Frontal cortex (tissue), 4 donors: ENCODE results near the gene FBXL2. TPM values are rescaled to one million over a fixed set of nuclear protein-coding genes. Genes with fewer than 3 reads are reported as not detected.
"Not testable (repeated sequence)": the region's sequence is repeated elsewhere in the genome, so short reads cannot be mapped to it uniquely, and the experiment has no call there.

Experiments used
- DNase-seq, 2 donors: peaks; one replicate each; pipeline ENCODE4 v3.0.0; 2012; ENCODE audit warnings: low spot score in 2 of 2
- FAIRE-seq: peaks from 2 replicates; lab custom pipeline; 2012; peaks lifted over from hg19 to GRCh38; lab: Jason Lieb, UNC
- total RNA-seq: library from RNA; depleted of rRNA; stranded (reverse); fragments of >200 nt; gene quantifications from one replicate; pipeline ENCODE4 v1.2.3, GENCODE V29; 2014
- donor health status: control.
- donor health status: control.
- donor health status: control.

The FBXL2 gene
- total RNA-seq, 1 donor from 2014 or later: 53.8 TPM

- no peak for DNase-seq
- FAIRE-seq: no peak
These were observed 36.1 kb downstream of the FBXL2 start for GRCh38 chr3:33313331-33313730.

GRCh38 chr3:33314993-33315392, 37.8 kb downstream of the FBXL2 start:
- FAIRE-seq (no peak), DNase-seq (no peak)

GRCh38 chr3:33315826-33316225, 38.6 kb downstream of the FBXL2 start:
- no peak for DNase-seq
- no peak for FAIRE-seq

GRCh38 chr3:33317963-33318709, 40.9 kb downstream of the FBXL2 start:
- FAIRE-seq (no peak), DNase-seq (no peak)

GRCh38 chr3:33318710-33319380, 41.6 kb downstream of the FBXL2 start:
- FAIRE-seq (peak; percentile 82), DNase-seq (no peak)

- DNase-seq (no peak), FAIRE-seq (no peak)
These were observed 45.2 kb downstream of the FBXL2 start for GRCh38 chr3:33322412-33322811.

GRCh38 chr3:33331414-33331813, 54.2 kb downstream of the FBXL2 start:
- no peak for DNase-seq
- FAIRE-seq: no peak

GRCh38 chr3:33334364-33334763, 57.1 kb downstream of the FBXL2 start:
- DNase-seq: no peak
- FAIRE-seq: no peak

- not testable (repeated sequence) for FAIRE-seq, DNase-seq
These were observed 61.8 kb downstream of the FBXL2 start for GRCh38 chr3:33338936-33339465.

GRCh38 chr3:33339758-33340157, 62.5 kb downstream of the FBXL2 start:
- DNase-seq (no peak), FAIRE-seq (no peak)

GRCh38 chr3:33355611-33356010, 78.4 kb downstream of the FBXL2 start:
- no peak for FAIRE-seq
- DNase-seq: no peak

- FAIRE-seq: no peak
These were observed 81.0 kb downstream of the FBXL2 start for GRCh38 chr3:33358172-33358781.

GRCh38 chr3:33360136-33360825, 83.0 kb downstream of the FBXL2 start:
- no peak for FAIRE-seq
- no peak for DNase-seq

More at GRCh38 chr3:33358172-33358781, 81.0 kb downstream of the FBXL2 start:
- no peak for DNase-seq

- DNase-seq (no peak), FAIRE-seq (no peak)
These were observed 86.0 kb downstream of the FBXL2 start for GRCh38 chr3:33363113-33363800.

GRCh38 chr3:33364060-33364459, 86.8 kb downstream of the FBXL2 start:
- no peak for FAIRE-seq
- DNase-seq: no peak

GRCh38 chr3:33364531-33365128, 87.4 kb downstream of the FBXL2 start:
- DNase-seq (no peak), FAIRE-seq (no peak)

- FAIRE-seq: no peak
- peak; percentile 23 to 33 for DNase-seq
These were observed 95.2 kb downstream of the FBXL2 start for GRCh38 chr3:33372218-33373081.

GRCh38 chr3:33373082-33373437, 95.8 kb downstream of the FBXL2 start:
- no peak for FAIRE-seq
- no peak for DNase-seq
